LNCaP clone FGC (cell line): ENCODE results near the gene RXRA.

Experiments
- DNase-seq: peaks from one replicate; pipeline ENCODE4 v3.0.0-alpha.2; 2011; ENCODE audit warnings: low read depth
- H3K4me3 ChIP-seq: 2 replicates; pipeline ENCODE4 v1.5.1; 2011; ENCODE audit warnings: mild to moderate bottlenecking, low read depth, low read length, control low read depth
- TF ChIP-seq, protein P1 (sequence below): IDR thresholded peaks from 2 replicates; pipeline ENCODE4 v1.5.1; 2012; ENCODE audit warnings: mild to moderate bottlenecking; ENCODE audit not compliant: control insufficient read depth, insufficient read depth; ENCODE audit errors: extremely low read depth

The RXRA gene

GRCh38 chr9:134294153-134295071, 31.8 kb upstream of the RXRA start:
- TF ChIP-seq, protein P1, sequence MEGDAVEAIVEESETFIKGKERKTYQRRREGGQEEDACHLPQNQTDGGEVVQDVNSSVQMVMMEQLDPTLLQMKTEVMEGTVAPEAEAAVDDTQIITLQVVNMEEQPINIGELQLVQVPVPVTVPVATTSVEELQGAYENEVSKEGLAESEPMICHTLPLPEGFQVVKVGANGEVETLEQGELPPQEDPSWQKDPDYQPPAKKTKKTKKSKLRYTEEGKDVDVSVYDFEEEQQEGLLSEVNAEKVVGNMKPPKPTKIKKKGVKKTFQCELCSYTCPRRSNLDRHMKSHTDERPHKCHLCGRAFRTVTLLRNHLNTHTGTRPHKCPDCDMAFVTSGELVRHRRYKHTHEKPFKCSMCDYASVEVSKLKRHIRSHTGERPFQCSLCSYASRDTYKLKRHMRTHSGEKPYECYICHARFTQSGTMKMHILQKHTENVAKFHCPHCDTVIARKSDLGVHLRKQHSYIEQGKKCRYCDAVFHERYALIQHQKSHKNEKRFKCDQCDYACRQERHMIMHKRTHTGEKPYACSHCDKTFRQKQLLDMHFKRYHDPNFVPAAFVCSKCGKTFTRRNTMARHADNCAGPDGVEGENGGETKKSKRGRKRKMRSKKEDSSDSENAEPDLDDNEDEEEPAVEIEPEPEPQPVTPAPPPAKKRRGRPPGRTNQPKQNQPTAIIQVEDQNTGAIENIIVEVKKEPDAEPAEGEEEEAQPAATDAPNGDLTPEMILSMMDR: no peak
- H3K4me3 ChIP-seq: no peak overlapping the region
- no peak for DNase-seq

GRCh38 chr9:134295101-134295745, 31.0 kb upstream of the RXRA start:
- H3K4me3 ChIP-seq: no peak overlapping the region
- no peak for DNase-seq
- TF ChIP-seq, protein P1: no peak

DNA sequence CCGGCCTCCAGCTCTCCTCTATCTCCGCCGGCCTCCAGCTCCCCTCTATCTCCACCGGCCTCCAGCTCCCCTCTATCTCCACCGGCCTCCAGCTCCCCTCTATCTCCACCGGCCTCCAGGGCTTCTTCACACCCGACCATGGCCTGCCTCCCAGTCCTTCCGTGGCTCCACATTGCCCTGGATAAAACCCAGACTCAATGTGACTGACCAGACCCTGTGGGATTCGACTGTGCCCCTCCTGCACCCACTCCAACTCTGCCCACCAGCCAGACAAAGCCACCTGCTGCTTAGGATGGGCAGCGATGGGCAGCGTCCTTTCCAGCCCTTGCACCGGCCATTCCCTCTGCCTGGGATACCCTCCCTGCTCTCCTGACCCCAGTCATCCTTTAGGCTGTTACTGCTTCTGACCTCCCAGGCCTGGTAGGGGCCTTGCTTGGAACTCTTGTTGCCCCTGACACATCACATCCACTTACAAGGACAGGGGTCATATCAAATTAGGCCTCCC, 30.5 kb upstream of the RXRA start:
- DNase-seq: no peak
- H3K4me3 ChIP-seq: no peak overlapping the region
- TF ChIP-seq, protein P1: no peak

DNA sequence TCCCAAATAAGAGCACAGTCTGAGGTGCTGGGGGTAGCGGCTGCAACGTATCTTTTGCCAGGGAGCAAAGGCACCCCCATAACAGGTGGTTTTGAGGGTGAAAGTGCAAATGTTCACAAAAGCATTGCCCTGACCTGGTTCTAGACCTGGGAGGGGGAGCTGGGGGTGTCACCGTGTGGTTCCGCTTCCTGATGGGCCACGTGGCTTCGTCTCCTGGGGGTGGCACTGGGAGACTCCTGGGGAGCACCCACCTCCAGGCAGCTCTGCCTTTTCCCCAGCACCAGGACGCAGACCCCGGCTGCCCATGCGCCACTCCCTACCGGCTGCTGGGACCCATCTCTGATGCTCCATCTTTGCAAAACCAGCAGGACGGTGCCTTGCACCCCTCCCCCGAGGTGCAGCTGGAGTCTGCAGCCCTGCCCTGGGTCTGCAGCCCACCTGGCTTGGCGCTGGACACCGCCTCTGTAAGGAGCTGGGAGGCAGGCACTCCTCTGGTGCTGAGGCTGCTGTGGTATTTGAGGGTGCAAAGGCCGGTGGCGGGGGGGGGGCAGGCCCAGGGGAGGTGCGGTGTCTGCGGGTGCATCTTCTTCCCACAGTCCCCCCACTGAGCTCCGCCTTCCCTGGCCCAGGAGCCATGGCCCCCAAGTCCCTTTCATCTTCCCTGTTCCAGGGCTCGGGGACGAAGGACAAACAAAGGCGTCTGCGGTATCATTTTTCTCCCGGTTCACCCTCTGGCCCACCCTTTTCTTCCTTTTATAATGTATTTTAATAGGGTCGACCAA, 29.8 kb upstream of the RXRA start:
- DNase-seq: no peak
- H3K4me3 ChIP-seq: no peak overlapping the region
- TF ChIP-seq, protein P1: no peak

- TF ChIP-seq, protein P1: no peak
- DNase-seq: no peak
- H3K4me3 ChIP-seq: no peak overlapping the region
Observed at GRCh38 chr9:134297083-134297410, 29.2 kb upstream of the RXRA start.

DNA sequence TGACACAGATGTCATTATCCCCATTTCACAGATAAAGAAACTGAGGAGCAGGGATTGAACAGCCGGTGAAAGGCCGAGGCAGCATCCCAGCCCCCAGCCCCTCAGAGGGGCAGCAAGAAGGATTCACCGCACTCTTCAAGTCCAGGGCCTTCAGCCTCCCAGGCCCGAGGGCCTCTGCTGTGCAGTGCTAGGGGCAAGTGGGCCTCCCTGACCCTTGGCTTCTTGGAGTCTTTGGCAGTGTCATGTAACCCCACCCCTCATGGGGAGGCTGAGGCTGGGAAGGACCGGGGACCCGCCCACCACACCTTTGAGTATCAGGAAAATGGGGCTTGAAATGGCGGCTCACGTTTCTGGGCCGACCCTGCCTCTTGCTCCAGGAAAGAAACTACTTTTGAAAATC, 28.7 kb upstream of the RXRA start:
- DNase-seq: no peak
- no peak overlapping the region for H3K4me3 ChIP-seq
- TF ChIP-seq, protein P1: no peak
